ENCODE measurements around the gene TM7SF2.

TM7SF2 gene

GRCh38 chr11:65111744-65112545 lies at the start of gene TM7SF2:
Gene TM7SF2 (plus strand): TSS chr11:65111872. CDS start chr11:65112016, 144 bp downstream.
- Histone ChIP-seq H3K27me3 (ENCODE audit: insufficient read depth, low read depth, severe bottlenecking) (no peaks in the 10 kb centered on the region), H3K9me3 (ENCODE audit: severe bottlenecking) (no peaks in the 10 kb centered on the region), H3K36me3 (peaks cover 18% of the 10 kb centered on the region), H3K4me3 (ENCODE audit: low read depth, low read length) (peak within 1 kb of the TSS; percentile 65), H3K27ac (peak within 1 kb of the TSS; percentile 78)
- DNase-seq = peak; percentile 96
- TF ChIP-seq, protein P1, sequence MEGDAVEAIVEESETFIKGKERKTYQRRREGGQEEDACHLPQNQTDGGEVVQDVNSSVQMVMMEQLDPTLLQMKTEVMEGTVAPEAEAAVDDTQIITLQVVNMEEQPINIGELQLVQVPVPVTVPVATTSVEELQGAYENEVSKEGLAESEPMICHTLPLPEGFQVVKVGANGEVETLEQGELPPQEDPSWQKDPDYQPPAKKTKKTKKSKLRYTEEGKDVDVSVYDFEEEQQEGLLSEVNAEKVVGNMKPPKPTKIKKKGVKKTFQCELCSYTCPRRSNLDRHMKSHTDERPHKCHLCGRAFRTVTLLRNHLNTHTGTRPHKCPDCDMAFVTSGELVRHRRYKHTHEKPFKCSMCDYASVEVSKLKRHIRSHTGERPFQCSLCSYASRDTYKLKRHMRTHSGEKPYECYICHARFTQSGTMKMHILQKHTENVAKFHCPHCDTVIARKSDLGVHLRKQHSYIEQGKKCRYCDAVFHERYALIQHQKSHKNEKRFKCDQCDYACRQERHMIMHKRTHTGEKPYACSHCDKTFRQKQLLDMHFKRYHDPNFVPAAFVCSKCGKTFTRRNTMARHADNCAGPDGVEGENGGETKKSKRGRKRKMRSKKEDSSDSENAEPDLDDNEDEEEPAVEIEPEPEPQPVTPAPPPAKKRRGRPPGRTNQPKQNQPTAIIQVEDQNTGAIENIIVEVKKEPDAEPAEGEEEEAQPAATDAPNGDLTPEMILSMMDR (IDR thresholded peaks at IDR 0.05; ENCODE audit: low read depth, low read length) = no peak

GRCh38 chr11:65063532-65063931 lies 48.1 kb upstream of the TM7SF2 start:
- TF ChIP-seq, protein P1 (IDR thresholded peaks at IDR 0.05; ENCODE audit: low read depth, low read length) = no peak
- H3K27me3 ChIP-seq (ENCODE audit: insufficient read depth, low read depth, severe bottlenecking) = no peaks in the 10 kb centered on the region
- DNase-seq = no peak
- no peaks in the 10 kb centered on the region for H3K36me3 ChIP-seq
- no peak overlapping the region for H3K27ac ChIP-seq
- no peak overlapping the region for H3K4me3 ChIP-seq (ENCODE audit: low read depth, low read length)
- no peaks in the 10 kb centered on the region for H3K9me3 ChIP-seq (ENCODE audit: severe bottlenecking)

DNA sequence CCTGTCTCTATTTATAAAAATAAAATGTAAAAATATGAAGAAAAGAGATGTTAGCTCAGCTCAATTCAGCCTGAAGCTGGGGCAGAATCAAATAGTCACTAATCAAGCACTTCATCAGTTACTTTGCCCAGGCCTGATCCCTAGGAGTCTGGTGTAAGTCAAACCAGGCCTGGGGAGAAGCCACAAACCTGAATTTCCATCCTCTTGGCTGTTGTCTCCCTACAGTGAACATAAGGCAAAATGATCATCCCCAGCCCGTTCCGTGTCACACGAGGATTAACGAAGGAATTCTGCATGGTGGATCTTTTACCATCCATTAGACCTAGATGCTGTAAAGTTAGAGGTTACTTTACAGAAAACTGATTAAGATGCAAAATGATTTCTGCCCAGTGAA lies 46.8 kb upstream of the TM7SF2 start:
- peak; percentile 53 for DNase-seq
- H3K36me3 ChIP-seq = no peaks in the 10 kb centered on the region
- H3K27me3 ChIP-seq (ENCODE audit: insufficient read depth, low read depth, severe bottlenecking) = no peaks in the 10 kb centered on the region
- no peak overlapping the region for H3K4me3 ChIP-seq (ENCODE audit: low read depth, low read length)
- H3K27ac ChIP-seq = peak overlapping the region; percentile 76
- TF ChIP-seq, protein P1 (IDR thresholded peaks at IDR 0.05; ENCODE audit: low read depth, low read length) = no peak
- no peaks in the 10 kb centered on the region for H3K9me3 ChIP-seq (ENCODE audit: severe bottlenecking)

GRCh38 chr11:65065851-65066250 lies 45.8 kb upstream of the TM7SF2 start:
- no peaks in the 10 kb centered on the region for H3K9me3 ChIP-seq (ENCODE audit: severe bottlenecking)
- TF ChIP-seq, protein P1 (IDR thresholded peaks at IDR 0.05; ENCODE audit: low read depth, low read length) = no peak
- H3K4me3 ChIP-seq (ENCODE audit: low read depth, low read length) = no peak overlapping the region
- peak overlapping the region; percentile 76 for H3K27ac ChIP-seq
- no peak for DNase-seq
- H3K27me3 ChIP-seq (ENCODE audit: insufficient read depth, low read depth, severe bottlenecking) = no peaks in the 10 kb centered on the region
- no peaks in the 10 kb centered on the region for H3K36me3 ChIP-seq

DNA sequence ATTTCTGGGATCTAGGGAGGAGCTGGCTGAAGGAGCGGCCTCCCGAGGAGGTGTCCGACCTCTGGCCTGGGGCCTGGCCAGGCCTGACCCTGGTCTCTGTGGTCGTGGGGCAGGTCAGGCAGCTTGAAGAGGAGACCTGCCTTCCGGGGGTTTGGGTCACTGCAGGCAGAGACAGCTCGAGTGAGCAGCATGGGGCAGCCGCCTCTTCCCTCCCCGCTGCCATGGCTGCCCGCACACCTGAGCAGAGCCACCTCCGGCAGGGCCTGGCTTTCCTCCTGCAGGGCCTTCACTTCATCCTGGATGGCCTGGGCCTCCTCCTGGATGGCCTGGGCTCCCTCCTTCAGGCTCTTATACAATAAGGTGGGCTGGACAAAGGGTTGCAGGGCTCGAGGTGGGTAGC lies 45.4 kb upstream of the TM7SF2 start:
- no peak for DNase-seq
- no peak overlapping the region for H3K4me3 ChIP-seq (ENCODE audit: low read depth, low read length)
- H3K27me3 ChIP-seq (ENCODE audit: insufficient read depth, low read depth, severe bottlenecking) = no peaks in the 10 kb centered on the region
- no peaks in the 10 kb centered on the region for H3K9me3 ChIP-seq (ENCODE audit: severe bottlenecking)
- peak overlapping the region; percentile 76 for H3K27ac ChIP-seq
- TF ChIP-seq, protein P1 (IDR thresholded peaks at IDR 0.05; ENCODE audit: low read depth, low read length) = no peak
- H3K36me3 ChIP-seq = no peaks in the 10 kb centered on the region
